ENCODE results near the gene ITIH4. TPM values are rescaled to one million over a fixed set of nuclear protein-coding genes. Genes with fewer than 3 reads are reported as not detected.

Gene ITIH4
- total RNA-seq, result 6.1 TPM

DNA sequence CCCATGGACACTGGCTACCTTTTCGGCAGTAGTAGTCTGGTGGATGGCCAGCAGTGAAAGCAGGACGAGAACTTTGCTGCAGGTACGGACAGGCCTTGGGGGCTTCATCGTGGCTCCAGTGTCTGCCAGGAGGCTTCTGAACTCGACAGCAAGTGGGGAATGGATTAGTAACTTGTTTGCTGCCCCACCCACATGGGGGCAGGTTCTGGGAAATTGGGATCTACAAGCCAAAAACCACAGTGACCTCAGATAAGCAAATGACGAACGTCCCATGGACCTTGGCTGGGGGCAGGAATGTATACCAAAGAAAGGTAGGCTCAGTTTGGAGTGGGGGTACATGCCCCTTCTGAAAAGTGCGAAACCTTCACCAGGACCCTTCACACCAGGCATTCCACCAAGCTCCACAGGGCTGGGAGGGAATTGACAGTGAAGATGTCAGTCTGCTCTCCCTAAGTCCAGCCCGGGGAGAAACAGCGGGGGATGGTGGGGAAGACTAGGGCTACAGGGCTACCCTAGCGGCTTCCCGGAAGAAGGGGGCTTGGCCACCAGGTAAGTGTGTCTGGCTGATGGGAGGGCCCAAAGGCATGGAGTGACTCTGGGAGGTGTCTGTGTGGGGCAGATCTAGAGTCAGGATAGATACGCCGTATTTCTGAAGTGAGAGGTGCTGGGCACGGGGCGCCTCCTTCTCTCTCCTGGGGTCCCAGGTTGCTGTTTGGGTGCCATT lies at the start of gene ITIH4:
Gene ITIH4 (minus strand): TSS at position 138 of the 724 bp plus-strand sequence. CDS start 30 bp downstream, at position 108.
- FAIRE-seq, result no peak
- DNase-seq (ENCODE audit: low spot score in 2 of 2), result no peak

GRCh38 chr3:52880047-52880446 lies 49.6 kb upstream of the ITIH4 start:
- FAIRE-seq (no peak), DNase-seq (ENCODE audit: low spot score in 2 of 2) (no peak)

DNA sequence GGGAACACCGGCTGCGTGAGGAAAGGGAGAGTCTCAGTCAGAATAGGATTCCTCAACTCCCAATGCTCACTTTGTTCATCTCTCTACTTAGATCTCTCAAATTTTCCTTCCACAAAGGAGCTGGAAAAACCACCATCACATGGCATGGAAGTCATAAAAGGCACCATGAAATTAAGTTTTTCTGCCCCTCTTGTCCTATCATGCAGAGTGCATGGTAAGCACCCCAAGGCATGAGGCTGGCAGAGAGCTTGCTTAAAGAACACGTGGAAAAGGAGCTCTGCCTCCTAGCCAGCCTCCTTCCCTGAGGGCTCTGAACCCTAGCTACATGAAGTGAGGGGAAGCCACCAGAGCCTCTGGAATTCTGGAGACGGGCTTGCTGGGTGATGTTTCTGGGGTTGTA lies 49.1 kb upstream of the ITIH4 start:
- FAIRE-seq, result no peak
- no peak for DNase-seq (ENCODE audit: low spot score in 2 of 2)

GRCh38 chr3:52879090-52879489 lies 48.6 kb upstream of the ITIH4 start:
- FAIRE-seq (no peak), DNase-seq (ENCODE audit: low spot score in 2 of 2) (no peak)

GRCh38 chr3:52877085-52877484 lies 46.6 kb upstream of the ITIH4 start:
- no peak for DNase-seq (ENCODE audit: low spot score in 2 of 2)
- no peak for FAIRE-seq

GRCh38 chr3:52874864-52875587 lies 44.6 kb upstream of the ITIH4 start:
- FAIRE-seq (no peak), DNase-seq (ENCODE audit: low spot score in 2 of 2) (no peak)

DNA sequence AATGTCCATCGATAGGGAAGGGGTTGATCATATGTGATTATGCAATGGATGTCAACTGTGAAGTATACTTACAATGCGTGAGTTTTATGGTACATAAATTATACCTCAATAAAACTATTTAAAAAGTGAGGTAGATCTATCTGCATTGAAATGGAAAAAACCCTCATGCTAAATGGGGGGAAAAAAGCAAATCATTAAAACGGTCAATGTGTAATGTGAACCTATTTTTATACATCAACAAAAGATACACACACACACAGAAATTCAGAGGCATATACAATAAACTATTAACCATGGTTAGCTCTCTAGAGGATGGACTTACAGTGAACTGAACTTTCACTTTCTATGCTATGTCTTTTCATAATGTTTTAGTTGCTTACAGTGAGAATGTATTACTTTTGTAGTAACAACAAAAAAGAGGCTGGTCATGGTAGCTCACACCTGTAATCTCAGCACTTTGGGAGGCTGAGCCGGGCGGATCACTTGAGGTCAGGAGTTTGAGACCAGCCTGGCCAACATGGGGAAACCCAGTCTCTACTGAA lies 43.8 kb upstream of the ITIH4 start:
- FAIRE-seq, result no peak

GRCh38 chr3:52873433-52874159 lies 43.1 kb upstream of the ITIH4 start:
- DNase-seq (ENCODE audit: low spot score in 2 of 2) (no peak), FAIRE-seq (no peak)

More for the DNA sequence above, 43.8 kb upstream of the ITIH4 start:
- no peak for DNase-seq (ENCODE audit: low spot score in 2 of 2)

DNA sequence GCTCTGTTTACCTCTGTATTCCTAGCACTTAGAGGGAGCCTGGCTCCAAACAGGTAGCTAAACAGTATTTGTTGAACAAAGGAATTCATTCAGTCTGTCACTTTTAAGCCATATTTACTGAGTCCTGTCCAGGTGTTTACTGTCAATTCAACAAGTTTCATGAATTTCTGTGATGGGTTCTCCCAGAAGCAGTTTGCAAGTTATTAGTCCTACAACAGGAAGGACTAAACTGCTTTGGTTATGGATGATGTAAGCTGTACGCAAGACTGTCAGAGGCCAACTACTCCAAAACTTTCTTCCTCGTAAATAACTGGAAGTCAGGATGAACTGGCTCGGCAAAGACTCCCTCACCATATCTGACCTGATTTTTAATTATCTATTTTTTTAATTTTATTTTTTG lies 41.8 kb upstream of the ITIH4 start:
- DNase-seq (ENCODE audit: low spot score in 2 of 2) (no peak), FAIRE-seq (no peak)

DNA sequence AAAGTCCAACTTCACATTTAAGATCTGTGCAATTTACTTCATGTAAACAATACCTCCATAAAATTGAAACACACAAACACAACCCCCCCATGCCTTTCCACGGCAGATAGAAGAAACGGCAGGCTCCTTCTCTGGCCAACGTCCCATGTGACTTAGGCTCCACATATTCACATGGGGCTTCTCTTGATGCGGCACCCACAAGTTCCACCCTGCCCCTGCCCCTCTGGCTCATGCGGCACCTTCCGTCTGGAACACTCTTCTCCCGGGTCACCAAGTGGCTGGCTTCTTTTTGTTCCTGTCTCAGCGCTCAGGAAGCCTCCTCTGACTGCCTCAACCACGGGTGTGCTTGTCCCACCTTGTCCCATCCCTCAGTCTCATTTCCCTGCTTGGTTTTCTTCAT lies 41.3 kb upstream of the ITIH4 start:
- no peak for DNase-seq (ENCODE audit: low spot score in 2 of 2)
- no peak for FAIRE-seq

DNA sequence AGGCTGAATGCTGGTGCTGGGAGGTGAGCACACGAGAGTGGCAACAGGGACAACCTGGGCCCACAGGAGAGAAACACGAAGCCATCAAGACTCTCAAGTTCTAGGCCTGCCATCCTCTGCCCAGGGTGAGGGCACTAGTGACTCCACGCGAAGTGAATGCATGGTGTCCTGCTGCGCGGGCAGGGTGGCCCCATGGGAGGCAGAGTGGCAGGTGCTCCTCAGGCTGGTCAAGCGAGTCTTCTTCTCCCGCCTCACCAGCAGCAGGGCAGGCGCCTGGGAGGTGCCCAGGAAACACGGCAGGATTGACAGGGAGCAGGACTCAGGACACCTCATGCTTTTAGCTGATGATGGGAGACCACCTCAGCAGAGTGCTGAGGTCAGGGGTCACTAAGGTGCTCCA lies 40.0 kb upstream of the ITIH4 start:
- DNase-seq (ENCODE audit: low spot score in 2 of 2) (no peak), FAIRE-seq (no peak)

GRCh38 chr3:52866427-52866826 lies 36.0 kb upstream of the ITIH4 start:
- DNase-seq (ENCODE audit: low spot score in 2 of 2) (no peak), FAIRE-seq (no peak)

DNA sequence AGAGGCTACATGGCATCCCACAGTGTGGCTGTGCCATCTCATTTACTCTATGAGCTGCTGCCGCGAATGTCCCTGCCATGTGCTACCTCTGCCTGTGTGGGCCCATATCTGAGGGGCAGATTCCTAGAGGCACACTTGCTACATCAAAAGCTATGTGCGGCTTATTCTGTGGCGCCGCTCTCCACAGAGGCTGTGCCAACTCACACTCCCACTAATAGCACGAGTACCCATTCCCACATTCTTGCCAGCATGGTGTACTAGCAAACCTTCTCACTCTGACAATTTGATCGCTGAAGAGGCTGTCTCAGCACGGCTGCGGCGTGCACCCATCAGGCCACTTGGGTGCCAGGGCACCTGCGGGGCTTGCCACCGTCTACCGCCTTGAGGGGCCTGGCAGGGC lies 35.5 kb upstream of the ITIH4 start:
- DNase-seq (ENCODE audit: low spot score in 2 of 2) (no peak), FAIRE-seq (no peak)

- DNase-seq (ENCODE audit: low spot score in 2 of 2) (no peak), FAIRE-seq (no peak)
Measured at GRCh38 chr3:52860424-52860768, 29.9 kb upstream of the ITIH4 start.

DNA sequence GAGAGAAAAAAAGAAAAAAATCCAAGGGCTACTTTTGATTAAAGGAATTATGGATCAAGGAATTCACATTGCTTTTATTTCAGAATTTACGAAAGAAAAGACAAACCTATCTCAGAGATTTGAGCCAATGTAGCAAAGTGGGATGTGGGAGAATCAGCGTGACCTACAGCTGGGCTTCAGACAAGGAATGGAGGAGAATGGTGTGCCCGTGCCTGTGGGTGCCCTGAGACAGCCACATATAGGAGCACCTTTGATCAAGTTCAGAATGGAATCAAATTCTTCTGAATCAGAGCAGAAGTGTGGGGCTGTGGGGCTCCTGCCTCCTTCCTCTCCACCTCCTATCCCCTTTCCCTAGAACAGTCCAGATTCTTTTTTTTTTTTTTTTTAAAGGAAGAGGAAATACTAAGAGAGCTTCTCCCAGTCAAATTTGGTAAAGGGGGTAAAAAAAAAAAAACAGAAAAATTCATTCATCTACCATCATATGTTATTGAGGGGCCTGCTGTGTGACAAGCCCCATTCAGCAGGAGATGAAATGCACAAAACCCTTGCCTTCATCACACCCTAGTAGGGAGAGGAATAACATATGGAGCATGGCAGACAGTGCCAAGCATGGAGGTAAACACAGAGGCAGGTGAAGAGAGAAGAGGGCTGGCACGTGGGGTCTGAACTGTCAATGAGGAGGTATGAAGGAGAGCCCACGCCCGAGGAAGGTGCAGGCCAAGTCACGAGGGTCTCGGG lies 29.4 kb upstream of the ITIH4 start:
- no peak for FAIRE-seq
- DNase-seq (ENCODE audit: low spot score in 2 of 2), result no peak

DNA sequence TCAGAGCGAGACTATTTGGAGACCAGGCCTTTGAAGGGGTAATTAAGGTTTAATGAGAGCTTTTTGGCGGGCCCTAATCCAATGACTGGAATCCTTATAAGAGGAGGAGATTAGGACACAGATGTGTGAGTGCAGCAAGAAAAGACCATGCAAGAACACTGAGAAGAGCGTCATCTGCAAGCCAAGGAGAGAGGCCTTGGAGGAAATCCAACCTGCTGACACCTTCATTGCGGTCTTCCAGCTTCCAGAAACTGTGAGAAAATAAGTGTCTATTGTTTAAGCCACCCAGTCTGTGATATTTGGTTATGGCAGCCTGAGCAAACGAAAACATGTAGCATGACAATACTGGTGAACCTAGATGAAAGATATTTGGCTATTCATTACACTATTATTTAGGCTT lies 27.4 kb upstream of the ITIH4 start:
- DNase-seq (ENCODE audit: low spot score in 2 of 2) (no peak), FAIRE-seq (no peak)

DNA sequence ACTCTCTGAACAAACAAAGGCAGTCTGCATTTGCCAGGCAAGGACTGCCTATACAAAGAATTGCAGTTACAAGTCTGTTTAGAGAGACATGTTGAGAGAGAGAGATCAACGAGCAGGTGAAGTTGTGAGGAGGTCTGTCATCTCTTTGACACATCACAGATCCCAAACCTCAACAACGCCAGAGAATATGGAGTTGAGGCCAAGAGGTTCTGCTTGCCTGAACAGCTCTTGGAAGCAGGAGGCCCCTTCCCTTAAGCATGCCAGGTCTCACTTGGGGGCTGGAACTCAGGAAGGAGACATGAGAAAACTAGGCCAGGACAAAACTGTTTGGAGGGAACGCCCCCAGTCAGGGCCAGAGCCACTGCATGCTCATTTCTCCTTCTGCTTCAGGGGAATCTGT lies 26.7 kb upstream of the ITIH4 start:
- FAIRE-seq (no peak), DNase-seq (ENCODE audit: low spot score in 2 of 2) (no peak)

- no peak for FAIRE-seq
- DNase-seq (ENCODE audit: low spot score in 2 of 2), result no peak
Measured at GRCh38 chr3:52856666-52857065, 26.2 kb upstream of the ITIH4 start.

DNA sequence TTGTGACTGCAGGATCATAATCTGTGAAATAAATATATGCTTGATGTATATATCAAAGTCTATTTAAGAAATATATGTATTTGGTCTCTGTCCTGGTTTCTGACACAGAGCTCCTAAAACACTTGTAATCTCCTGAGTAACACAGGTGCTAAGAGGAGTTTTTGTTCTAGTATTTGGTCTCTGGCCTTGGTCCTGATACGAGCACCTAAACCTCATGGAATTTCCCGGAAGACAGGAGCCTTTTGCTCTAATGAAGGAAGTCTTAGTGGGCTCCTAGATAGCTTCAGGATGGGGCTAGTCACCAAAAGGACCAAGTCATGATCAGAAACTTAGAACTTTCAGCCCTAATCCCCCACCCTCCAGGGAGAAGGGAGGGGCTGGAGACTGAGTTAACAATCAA lies 23.5 kb upstream of the ITIH4 start:
- no peak for FAIRE-seq
- no peak for DNase-seq (ENCODE audit: low spot score in 2 of 2)

GRCh38 chr3:52852419-52852818 lies 21.9 kb upstream of the ITIH4 start:
- DNase-seq (ENCODE audit: low spot score in 2 of 2), result no peak
- no peak for FAIRE-seq

DNA sequence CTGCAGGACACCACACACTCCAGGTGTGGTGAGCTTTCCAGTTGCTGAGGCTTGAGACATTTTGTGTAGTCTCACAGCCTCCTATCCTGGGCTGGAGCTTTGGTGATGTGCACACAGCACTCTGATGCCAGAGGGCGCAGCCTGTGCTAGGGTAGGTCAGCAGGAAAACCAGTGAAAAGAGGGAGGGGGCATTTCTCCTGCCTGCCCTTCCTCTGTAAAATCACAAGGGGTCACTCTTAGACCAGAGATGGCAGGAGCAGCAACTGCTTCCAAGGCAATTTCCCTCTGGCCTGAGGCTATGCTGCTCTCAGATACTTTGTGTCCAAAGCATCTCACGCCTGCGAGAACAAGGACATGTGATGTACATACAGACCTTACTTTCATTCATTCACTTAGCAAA lies 20.9 kb upstream of the ITIH4 start:
- peak; percentile 33 to 64 for DNase-seq (ENCODE audit: low spot score in 2 of 2)
- no peak for FAIRE-seq
